ENCODE data around the gene GSX2. TPM values are rescaled to one million over a fixed set of nuclear protein-coding genes. Genes with fewer than 3 reads are reported as not detected.

Gene GSX2
- total and polyA plus RNA-seq, 2 of the 13 experiments (the other 11 are each of a cell fraction or from before 2014, with no cell fraction given), result not detected

DNA sequence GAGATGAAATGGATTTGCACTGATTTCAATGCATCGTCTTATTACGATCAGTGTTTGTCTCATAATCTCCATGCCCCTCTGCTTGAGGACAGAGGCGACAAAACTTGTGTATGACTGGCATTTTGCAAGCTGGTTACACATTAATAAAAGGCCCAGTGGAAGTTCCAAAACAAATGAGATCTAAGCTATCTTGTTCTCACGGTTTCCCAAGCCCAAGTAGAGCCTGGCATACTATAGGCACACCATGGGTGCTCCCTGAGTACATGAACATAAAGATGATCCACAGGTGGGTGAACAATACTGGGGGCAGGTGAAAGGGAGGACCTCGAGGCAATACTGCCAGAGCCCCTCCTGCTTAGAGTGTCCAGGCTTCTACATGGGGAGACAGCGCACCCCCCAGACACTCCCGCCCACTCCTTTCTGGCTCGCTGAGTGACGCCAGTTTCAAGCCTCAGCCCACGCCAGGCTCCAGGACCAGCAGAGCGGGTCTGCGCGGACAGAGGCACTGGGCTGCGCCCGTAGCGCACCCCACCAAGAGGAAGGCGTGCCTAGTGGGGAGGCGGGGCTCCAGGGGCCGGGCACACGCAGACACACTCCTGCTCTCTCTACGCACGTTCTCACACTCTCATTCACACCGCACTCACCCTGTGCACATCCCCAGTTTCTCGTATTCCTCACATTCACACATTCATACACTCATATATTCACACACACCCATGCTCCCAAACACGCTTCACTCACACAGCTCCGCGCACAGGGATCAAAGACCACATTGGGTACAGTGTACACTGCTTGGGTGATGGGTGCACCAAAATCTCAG lies 8.9 kb upstream of the GSX2 start (continued):
- TF ChIP-seq, protein P1, sequence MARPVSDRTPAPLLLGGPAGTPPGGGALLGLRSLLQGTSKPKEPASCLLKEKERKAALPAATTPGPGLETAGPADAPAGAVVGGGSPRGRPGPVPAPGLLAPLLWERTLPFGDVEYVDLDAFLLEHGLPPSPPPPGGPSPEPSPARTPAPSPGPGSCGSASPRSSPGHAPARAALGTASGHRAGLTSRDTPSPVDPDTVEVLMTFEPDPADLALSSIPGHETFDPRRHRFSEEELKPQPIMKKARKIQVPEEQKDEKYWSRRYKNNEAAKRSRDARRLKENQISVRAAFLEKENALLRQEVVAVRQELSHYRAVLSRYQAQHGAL (CRISPR knock-in tag; IDR thresholded peaks at IDR 0.05; ENCODE audit: not compliant biosample characterization), result no peak
- TF ChIP-seq ZNF296 (CRISPR knock-in tag; conservative IDR thresholded peaks at IDR 0.05) (no peak), HOXA3 (CRISPR knock-in tag; IDR thresholded peaks at IDR 0.05) (no peak), ZNF720 (CRISPR knock-in tag; IDR thresholded peaks at IDR 0.05) (no peak), ZNF460 (CRISPR knock-in tag; IDR thresholded peaks at IDR 0.05; ENCODE audit: borderline replicate concordance) (no peak), ZKSCAN5 (CRISPR knock-in tag; IDR thresholded peaks at IDR 0.05) (no peak), ZNF780A (CRISPR knock-in tag; IDR thresholded peaks at IDR 0.05) (no peak), ARNTL (CRISPR knock-in tag; IDR thresholded peaks at IDR 0.05) (no peak), MLLT10 (CRISPR knock-in tag; IDR thresholded peaks at IDR 0.05) (no peak), TOPORS (CRISPR knock-in tag; IDR thresholded peaks at IDR 0.05) (no peak), TBX3 (IDR thresholded peaks at IDR 0.05; ENCODE audit: borderline replicate concordance) (no peak), MEIS1 (CRISPR knock-in tag; IDR thresholded peaks at IDR 0.05; ENCODE audit: borderline replicate concordance) (no peak), TEAD3 (CRISPR knock-in tag; optimal IDR thresholded peaks at IDR 0.05; ENCODE audit: borderline replicate concordance) (no peak), ZNF75D (CRISPR knock-in tag; IDR thresholded peaks at IDR 0.05; ENCODE audit: borderline replicate concordance) (no peak), ZNF776 (CRISPR knock-in tag; IDR thresholded peaks at IDR 0.05) (no peak), ZFP36L2 (CRISPR knock-in tag; IDR thresholded peaks at IDR 0.05) (no peak), CBFB (CRISPR knock-in tag; IDR thresholded peaks at IDR 0.05) (no peak)
- TF ChIP-seq, protein P2, sequence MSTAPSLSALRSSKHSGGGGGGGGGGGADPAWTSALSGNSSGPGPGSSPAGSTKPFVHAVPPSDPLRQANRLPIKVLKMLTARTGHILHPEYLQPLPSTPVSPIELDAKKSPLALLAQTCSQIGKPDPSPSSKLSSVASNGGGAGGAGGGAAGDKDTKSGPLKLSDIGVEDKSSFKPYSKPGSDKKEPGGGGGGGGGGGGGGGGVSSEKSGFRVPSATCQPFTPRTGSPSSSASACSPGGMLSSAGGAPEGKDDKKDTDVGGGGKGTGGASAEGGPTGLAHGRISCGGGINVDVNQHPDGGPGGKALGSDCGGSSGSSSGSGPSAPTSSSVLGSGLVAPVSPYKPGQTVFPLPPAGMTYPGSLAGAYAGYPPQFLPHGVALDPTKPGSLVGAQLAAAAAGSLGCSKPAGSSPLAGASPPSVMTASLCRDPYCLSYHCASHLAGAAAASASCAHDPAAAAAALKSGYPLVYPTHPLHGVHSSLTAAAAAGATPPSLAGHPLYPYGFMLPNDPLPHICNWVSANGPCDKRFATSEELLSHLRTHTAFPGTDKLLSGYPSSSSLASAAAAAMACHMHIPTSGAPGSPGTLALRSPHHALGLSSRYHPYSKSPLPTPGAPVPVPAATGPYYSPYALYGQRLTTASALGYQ (CRISPR knock-in tag; IDR thresholded peaks at IDR 0.05), result no peak
- TF ChIP-seq, protein P3, sequence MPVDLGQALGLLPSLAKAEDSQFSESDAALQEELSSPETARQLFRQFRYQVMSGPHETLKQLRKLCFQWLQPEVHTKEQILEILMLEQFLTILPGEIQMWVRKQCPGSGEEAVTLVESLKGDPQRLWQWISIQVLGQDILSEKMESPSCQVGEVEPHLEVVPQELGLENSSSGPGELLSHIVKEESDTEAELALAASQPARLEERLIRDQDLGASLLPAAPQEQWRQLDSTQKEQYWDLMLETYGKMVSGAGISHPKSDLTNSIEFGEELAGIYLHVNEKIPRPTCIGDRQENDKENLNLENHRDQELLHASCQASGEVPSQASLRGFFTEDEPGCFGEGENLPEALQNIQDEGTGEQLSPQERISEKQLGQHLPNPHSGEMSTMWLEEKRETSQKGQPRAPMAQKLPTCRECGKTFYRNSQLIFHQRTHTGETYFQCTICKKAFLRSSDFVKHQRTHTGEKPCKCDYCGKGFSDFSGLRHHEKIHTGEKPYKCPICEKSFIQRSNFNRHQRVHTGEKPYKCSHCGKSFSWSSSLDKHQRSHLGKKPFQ (CRISPR knock-in tag; IDR thresholded peaks at IDR 0.05; ENCODE audit: insufficient replicate concordance), result peak; percentile 63
- TF ChIP-seq, protein P4, sequence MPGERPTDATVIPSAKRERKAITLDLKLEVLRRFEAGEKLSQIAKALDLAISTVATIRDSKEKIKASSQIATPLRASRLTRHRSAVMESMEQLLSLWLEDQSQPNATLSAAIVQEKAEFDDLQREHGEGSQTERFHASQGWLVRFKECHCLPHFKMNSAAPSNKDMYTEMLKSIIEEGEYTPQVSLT (CRISPR knock-in tag; IDR thresholded peaks at IDR 0.05; ENCODE audit: borderline replicate concordance, low read depth), result no peak
- TF ChIP-seq, protein P5, sequence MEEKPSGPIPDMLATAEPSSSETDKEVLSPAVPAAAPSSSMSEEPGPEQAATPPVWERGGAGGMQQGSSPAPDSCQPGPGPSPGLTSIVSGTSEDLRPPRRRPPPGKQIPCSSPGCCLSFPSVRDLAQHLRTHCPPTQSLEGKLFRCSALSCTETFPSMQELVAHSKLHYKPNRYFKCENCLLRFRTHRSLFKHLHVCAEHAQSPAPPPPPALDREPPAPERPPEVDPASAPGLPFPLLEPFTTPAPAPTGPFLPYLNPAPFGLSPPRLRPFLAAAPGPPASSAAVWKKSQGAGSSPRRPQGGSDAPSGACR (CRISPR knock-in tag; IDR thresholded peaks at IDR 0.05), result no peak
- TF ChIP-seq, protein P6, sequence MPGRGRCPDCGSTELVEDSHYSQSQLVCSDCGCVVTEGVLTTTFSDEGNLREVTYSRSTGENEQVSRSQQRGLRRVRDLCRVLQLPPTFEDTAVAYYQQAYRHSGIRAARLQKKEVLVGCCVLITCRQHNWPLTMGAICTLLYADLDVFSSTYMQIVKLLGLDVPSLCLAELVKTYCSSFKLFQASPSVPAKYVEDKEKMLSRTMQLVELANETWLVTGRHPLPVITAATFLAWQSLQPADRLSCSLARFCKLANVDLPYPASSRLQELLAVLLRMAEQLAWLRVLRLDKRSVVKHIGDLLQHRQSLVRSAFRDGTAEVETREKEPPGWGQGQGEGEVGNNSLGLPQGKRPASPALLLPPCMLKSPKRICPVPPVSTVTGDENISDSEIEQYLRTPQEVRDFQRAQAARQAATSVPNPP (CRISPR knock-in tag; IDR thresholded peaks at IDR 0.05), result no peak
- TF ChIP-seq, protein P7, sequence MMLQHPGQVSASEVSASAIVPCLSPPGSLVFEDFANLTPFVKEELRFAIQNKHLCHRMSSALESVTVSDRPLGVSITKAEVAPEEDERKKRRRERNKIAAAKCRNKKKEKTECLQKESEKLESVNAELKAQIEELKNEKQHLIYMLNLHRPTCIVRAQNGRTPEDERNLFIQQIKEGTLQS (CRISPR knock-in tag; IDR thresholded peaks at IDR 0.05), result no peak

Data from HepG2 (cell line).